Esophagus squamous epithelium (tissue), 4 donors: ENCODE measurements around the gene OR2T34.
"Not testable (repeated sequence)": the region's sequence is repeated elsewhere in the genome, so short reads cannot be mapped to it uniquely, and the experiment has no call there.

Experiments
- POLR2A ChIP-seq, 4 donors: fragments of 450-650 bp; IDR thresholded peaks; one replicate each; pipeline ENCODE4 v1.6.1; 2017; ENCODE audit warnings: antibody characterized with exemption in 4 of 4, mild to moderate bottlenecking in 4 of 4, moderate library complexity in 3 of 4
- TF ChIP-seq, protein P1 (sequence below), 6 experiments: fragments of 450-650 bp in 4 of 6; fragments of 200-600 bp in 2 of 6; sonication (generic) in 2 of 6; IDR thresholded peaks; one replicate each; pipeline ENCODE4 v1.5.1; 2016 to 2019; ENCODE audit warnings: antibody characterized with exemption in 6 of 6, mild to moderate bottlenecking in 4 of 6, moderate library complexity in 4 of 6

DNA sequence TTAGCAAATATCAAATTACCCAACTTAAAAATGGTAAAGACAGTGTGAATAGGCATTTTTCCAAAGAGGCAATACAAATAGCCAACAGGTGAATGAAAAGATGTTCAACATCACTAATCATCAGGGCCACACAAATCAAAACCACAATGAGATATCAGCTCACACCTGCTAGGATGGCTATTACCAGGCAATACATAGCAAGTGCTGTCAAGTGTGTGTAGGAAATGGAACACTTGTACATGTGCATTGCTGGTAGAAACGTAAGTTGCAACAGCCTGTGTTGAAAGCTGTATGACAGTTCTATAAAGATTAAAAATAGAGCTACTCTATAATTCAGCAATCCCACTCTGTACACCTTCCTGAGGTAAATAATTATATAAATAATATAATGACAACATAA is 2.5 kb downstream of the OR2T34 start:
- TF ChIP-seq, protein P1, sequence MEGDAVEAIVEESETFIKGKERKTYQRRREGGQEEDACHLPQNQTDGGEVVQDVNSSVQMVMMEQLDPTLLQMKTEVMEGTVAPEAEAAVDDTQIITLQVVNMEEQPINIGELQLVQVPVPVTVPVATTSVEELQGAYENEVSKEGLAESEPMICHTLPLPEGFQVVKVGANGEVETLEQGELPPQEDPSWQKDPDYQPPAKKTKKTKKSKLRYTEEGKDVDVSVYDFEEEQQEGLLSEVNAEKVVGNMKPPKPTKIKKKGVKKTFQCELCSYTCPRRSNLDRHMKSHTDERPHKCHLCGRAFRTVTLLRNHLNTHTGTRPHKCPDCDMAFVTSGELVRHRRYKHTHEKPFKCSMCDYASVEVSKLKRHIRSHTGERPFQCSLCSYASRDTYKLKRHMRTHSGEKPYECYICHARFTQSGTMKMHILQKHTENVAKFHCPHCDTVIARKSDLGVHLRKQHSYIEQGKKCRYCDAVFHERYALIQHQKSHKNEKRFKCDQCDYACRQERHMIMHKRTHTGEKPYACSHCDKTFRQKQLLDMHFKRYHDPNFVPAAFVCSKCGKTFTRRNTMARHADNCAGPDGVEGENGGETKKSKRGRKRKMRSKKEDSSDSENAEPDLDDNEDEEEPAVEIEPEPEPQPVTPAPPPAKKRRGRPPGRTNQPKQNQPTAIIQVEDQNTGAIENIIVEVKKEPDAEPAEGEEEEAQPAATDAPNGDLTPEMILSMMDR (IDR thresholded peaks at IDR 0.05) = not testable (repeated sequence)
- TF ChIP-seq POLR2A (IDR thresholded peaks at IDR 0.05) = not testable (repeated sequence)
